HepG2 (cell line): Measurements from ENCODE around the gene TMEM266. TPM values are rescaled to one million over a fixed set of nuclear protein-coding genes. Genes with fewer than 3 reads are reported as not detected.

Source experiments
- ATAC-seq: fragments of 200-7000 bp; cut with Tn5 transposase; 3 replicates; pipeline ENCODE4 v1.9.1; 2020; ENCODE audit warnings: mild to moderate bottlenecking, moderate library complexity
- BruUV-seq: library from RNA; stranded (reverse); fragments of 400-500 nt; replicated peaks from 2 replicates; lab custom pipeline; 2021; lab: Mats Ljungman, UMichigan
- CTCF ChIA-PET: fragments of 300-600 bp; formaldehyde crosslinking; extraction: SDS; loops from one replicate; lab custom pipeline; 2021; ENCODE audit warnings: low total read pairs, inconsistent platforms, low intra/inter-chr PET ratio; lab: Yijun Ruan, JAX
- POLR2A ChIA-PET: fragments of 350-600 bp; sonication (Branson Sonifier 250); formaldehyde crosslinking; loops from one replicate; lab custom pipeline; 2020; ENCODE audit warnings: antibody characterized with exemption, inconsistent platforms; lab: Yijun Ruan, JAX
- DNase-seq: peaks from one replicate; pipeline ENCODE4 v3.0.0-alpha.2; 2015; ENCODE audit warnings: low spot score
- FAIRE-seq: peaks from 3 replicates; lab custom pipeline; 2011; peaks lifted over from hg19 to GRCh38; lab: Jason Lieb, UNC
- H2AFZ ChIP-seq: one replicate; pipeline ENCODE4 v1.6.1; 2011; ENCODE audit warnings: low read length, inconsistent platforms
- H3K27ac ChIP-seq: fragments of 300-600 bp; 3 replicates; pipeline ENCODE4 v1.8.0; 2011; ENCODE audit warnings: mixed run types, mild to moderate bottlenecking, mixed read lengths, low read length, inconsistent platforms; ENCODE audit not compliant: insufficient read depth; ENCODE audit errors: extremely low read length
- H3K27me3 ChIP-seq, 2 experiments: fragments of 200-600 bp in 1 of 2; 2 replicates in 1 of 2; 3 replicates in 1 of 2; pipeline versions ENCODE4 v1.6.0 to v1.8.0; 2011; ENCODE audit warnings: low read length in 2 of 2, mild to moderate bottlenecking in 2 of 2, moderate library complexity in 2 of 2, inconsistent platforms in 1 of 2; ENCODE audit not compliant: insufficient read depth in 2 of 2, control insufficient read depth in 1 of 2
- H3K36me3 ChIP-seq, 2 experiments: fragments of 200-600 bp in 1 of 2; replicated peaks in 1 of 2; 2 replicates in 1 of 2; 3 replicates in 1 of 2; pipeline versions ENCODE4 v1.5.1 to v1.8.0; 2011; ENCODE audit warnings: low read length in 2 of 2, inconsistent platforms in 1 of 2; ENCODE audit not compliant: insufficient read depth in 2 of 2, control insufficient read depth in 1 of 2
- H3K4me1 ChIP-seq: 2 replicates; pipeline ENCODE4 v1.5.1; 2012; ENCODE audit warnings: low read length, inconsistent platforms; ENCODE audit not compliant: insufficient read depth
- H3K4me2 ChIP-seq: 2 replicates; pipeline ENCODE4 v1.6.0; 2011; ENCODE audit warnings: low read depth, low read length, inconsistent platforms
- H3K4me3 ChIP-seq, 3 experiments: fragments of 200-600 bp in 1 of 3; sonication (generic), shearing (Covaris generic) in 1 of 3; replicated peaks in 1 of 3; 2 replicates each; pipeline ENCODE4 v1.5.1; 2011 to 2016; ENCODE audit warnings: low read length in 3 of 3, inconsistent platforms in 2 of 3, low read depth in 2 of 3, mild to moderate bottlenecking in 2 of 3, control low read depth in 1 of 3, mixed read lengths in 1 of 3; ENCODE audit not compliant: insufficient read depth in 1 of 3
- H3K79me2 ChIP-seq: one replicate; pipeline ENCODE4 v1.6.1; 2011; ENCODE audit warnings: low read length, inconsistent platforms; ENCODE audit not compliant: insufficient read depth
- H3K9ac ChIP-seq: 2 replicates; pipeline ENCODE4 v1.6.0; 2011; ENCODE audit warnings: mild to moderate bottlenecking, low read depth, low read length, inconsistent platforms; ENCODE audit not compliant: insufficient read depth
- H3K9me3 ChIP-seq: 2 replicates; pipeline ENCODE4 v1.5.1; 2012; ENCODE audit warnings: mild to moderate bottlenecking, low read length
- H4K20me1 ChIP-seq: 2 replicates; pipeline ENCODE4 v1.6.0; 2011; ENCODE audit warnings: inconsistent platforms, mild to moderate bottlenecking, low read length, moderate library complexity; ENCODE audit not compliant: insufficient read depth
- ARID2 ChIP-seq: sonication (generic); formaldehyde crosslinking; IDR thresholded peaks from 2 replicates; pipeline ENCODE4 v1.8.1; 2022; ENCODE audit warnings: mild to moderate bottlenecking, missing genetic modification reagents, borderline replicate concordance
- ATF1 ChIP-seq: IDR thresholded peaks from 2 replicates; pipeline ENCODE4 v1.6.1; 2016; ENCODE audit warnings: mild to moderate bottlenecking, control low read depth
- CBX5 ChIP-seq: sonication (generic); formaldehyde crosslinking; IDR thresholded peaks from 2 replicates; pipeline ENCODE4 v1.4.0; 2020; ENCODE audit warnings: missing genetic modification reagents, borderline replicate concordance
- CEBPZ ChIP-seq: IDR thresholded peaks from 2 replicates; pipeline ENCODE4 v1.6.1; 2012; ENCODE audit warnings: low read length, improper control_type of control experiment
- HNF1B ChIP-seq: sonication (generic); formaldehyde crosslinking; IDR thresholded peaks from 2 replicates; pipeline ENCODE4 v1.5.1; 2020; ENCODE audit warnings: mild to moderate bottlenecking, moderate library complexity, missing genetic modification reagents
- HOXA7 ChIP-seq: sonication (generic); formaldehyde crosslinking; IDR thresholded peaks from 2 replicates; pipeline ENCODE4 v1.8.1; 2022; ENCODE audit warnings: mild to moderate bottlenecking, missing genetic modification reagents, moderate library complexity
- JUN ChIP-seq: sonication (generic); formaldehyde crosslinking; IDR thresholded peaks from 2 replicates; pipeline ENCODE4 v1.4.0; 2020; ENCODE audit warnings: mild to moderate bottlenecking, missing genetic modification reagents
- MTF1 ChIP-seq: sonication (generic); formaldehyde crosslinking; IDR thresholded peaks from 2 replicates; pipeline ENCODE4 v1.5.0; 2020; ENCODE audit warnings: missing genetic modification reagents
- NCOA5 ChIP-seq: sonication (generic); formaldehyde crosslinking; IDR thresholded peaks from 2 replicates; pipeline ENCODE4 v1.4.0; 2020; ENCODE audit warnings: missing genetic modification reagents
- SKIL ChIP-seq: sonication (generic); formaldehyde crosslinking; IDR thresholded peaks from 2 replicates; pipeline ENCODE4 v1.8.0; 2022; ENCODE audit warnings: missing genetic modification reagents, mild to moderate bottlenecking, moderate library complexity, borderline replicate concordance
- TP53 ChIP-seq: sonication (generic); formaldehyde crosslinking; conservative IDR thresholded peaks from 2 replicates; pipeline ENCODE4 v1.4.0; 2020; ENCODE audit warnings: missing genetic modification reagents
- XBP1 ChIP-seq: sonication (generic); formaldehyde crosslinking; IDR thresholded peaks from 2 replicates; pipeline ENCODE4 v1.5.0; 2020; ENCODE audit warnings: missing genetic modification reagents
- ZBTB25 ChIP-seq: IDR thresholded peaks from 2 replicates; pipeline ENCODE4 v1.6.1; 2018; ENCODE audit warnings: missing genetic modification reagents
- ZNF263 ChIP-seq: sonication (generic); formaldehyde crosslinking; IDR thresholded peaks from 2 replicates; pipeline ENCODE4 v1.4.0; 2020; ENCODE audit warnings: missing genetic modification reagents
- ZNF329 ChIP-seq: sonication (generic); formaldehyde crosslinking; IDR thresholded peaks from 2 replicates; pipeline ENCODE4 v1.9.0; 2021; ENCODE audit warnings: low read depth, mild to moderate bottlenecking, missing genetic modification reagents
- ZNF484 ChIP-seq: sonication (generic); formaldehyde crosslinking; IDR thresholded peaks from 2 replicates; pipeline ENCODE4 v1.5.1; 2020; ENCODE audit warnings: mild to moderate bottlenecking, low read depth, missing genetic modification reagents, borderline replicate concordance
- ZNF598 ChIP-seq: sonication (generic); formaldehyde crosslinking; IDR thresholded peaks from 2 replicates; pipeline ENCODE4 v1.5.1; 2020; ENCODE audit warnings: mild to moderate bottlenecking, missing genetic modification reagents, borderline replicate concordance
- ZNF629 ChIP-seq: sonication (generic); formaldehyde crosslinking; conservative IDR thresholded peaks from 2 replicates; pipeline ENCODE4 v1.5.0; 2020; ENCODE audit warnings: missing genetic modification reagents
- WGBS: methylation state at CpG from one replicate; pipeline ENCODE4 v1.1.6; 2017; ENCODE audit warnings: low lambda C conversion rate; 5-methylcytosine and 5-hydroxymethylcytosine counted together
- in situ Hi-C: cut with HindIII; loops from 2 replicates; pipeline ENCODE4 v1.10.0; 2017; ENCODE audit warnings: low pct_unique_long_range_greater_than_20kb; ENCODE audit not compliant: extremely low pct_ligation_motif_present
- intact Hi-C: fragments of 100-400 bp; cut with micrococcal nuclease; formaldehyde crosslinking; loops from one replicate; pipeline ENCODE4 v1.10.0; 2022; ENCODE audit not compliant: unreplicated experiment
- polyA plus RNA-seq, 8 experiments: library from polyadenylated mRNA; depleted of rRNA in 3 of 8; stranded (reverse) in 7 of 8; unstranded in 1 of 8; fragments of >200 nt; fragmentation: Illumina TruSeq in 4 of 8; extraction: Trizol in 4 of 8; gene quantifications; 2 replicates each; pipeline versions ENCODE4 v1.2.1 to v1.2.3, GENCODE V29; 2011 to 2016; ENCODE audit warnings: low read depth in 4 of 8, missing spikeins in 1 of 8, mixed read lengths in 1 of 8; ENCODE audit not compliant: insufficient read depth in 1 of 8
- total RNA-seq, 5 experiments: library from RNA; depleted of rRNA; stranded (reverse); fragments of >200 nt; fragmentation: Illumina TruSeq; extraction: Trizol; gene quantifications; 2 replicates each; pipeline ENCODE4 v1.2.3, GENCODE V29; 2016; ENCODE audit warnings: low read depth in 1 of 5

The TMEM266 gene
- total and polyA plus RNA-seq, 2 of the 13 experiments (the other 11 are each of a cell fraction or from before 2014, with no cell fraction given) = 0.04 TPM; not detected in 1

- WGBS = 45% methylated on average over 3 of the region's 5 CpGs
- Histone ChIP-seq H3K4me3 (no peak overlapping the region), H2AFZ (no peak overlapping the region), H4K20me1 (no peaks in the 10 kb centered on the region), H3K4me1 (no peaks in the 10 kb centered on the region; the same call in 1 of the 2 replicates), H3K27ac (no peak overlapping the region), H3K9ac (no peak overlapping the region), H3K4me2 (no peak overlapping the region), H3K27me3 (peaks cover 0 to 65% of the 10 kb centered on the region in 2 experiments; a peak in 4 of 5 replicates), H3K9me3 (no peaks in the 10 kb centered on the region), H3K79me2 (no peaks in the 10 kb centered on the region), H3K36me3 (no peaks in the 10 kb centered on the region)
- no peak for FAIRE-seq
- ChIA-PET POLR2A (no interaction called here), CTCF (interaction anchor here (1.7 kb wide), 1 partner anchor 720 kb away, joined by 5 read pairs; no protein-coding TSS in a partner anchor)
- BruUV-seq = no TSS peak
- in situ Hi-C loops (no loop called here), intact Hi-C loops (no loop called here)
- DNase-seq = no peak
- TF ChIP-seq JUN (CRISPR knock-in tag) (no peak), HOXA7 (CRISPR knock-in tag) (no peak), ZNF484 (CRISPR knock-in tag) (no peak), TP53 (CRISPR knock-in tag) (no peak), CBX5 (no peak), XBP1 (CRISPR knock-in tag) (no peak), ZNF329 (CRISPR knock-in tag) (no peak), ATF1 (no peak), ARID2 (CRISPR knock-in tag) (no peak), SKIL (CRISPR knock-in tag) (no peak), NCOA5 (no peak), CEBPZ (no peak), ZNF263 (CRISPR knock-in tag) (no peak), HNF1B (CRISPR knock-in tag) (no peak), ZBTB25 (CRISPR knock-in tag) (no peak), ZNF629 (CRISPR knock-in tag) (no peak), MTF1 (CRISPR knock-in tag) (no peak), ZNF598 (CRISPR knock-in tag) (no peak)
- ATAC-seq = no peak
Measured at GRCh38 chr15:76146812-76147211, 87.0 kb downstream of the TMEM266 start.
